KMS-11 (cell line): Measurements from ENCODE around the gene CMTM7.
"Not testable (repeated sequence)": the region's sequence is repeated elsewhere in the genome, so short reads cannot be mapped to it uniquely, and the experiment has no call there.

Experiments used
- H2AFZ ChIP-seq: fragments of 200-600 bp; sonication (generic); 2 replicates; pipeline ENCODE4 v1.6.1; 2016; ENCODE audit warnings: antibody characterized with exemption, mixed run types, low read depth
- H3K27ac ChIP-seq: fragments of 200-600 bp; sonication (generic); 2 replicates; pipeline ENCODE4 v1.6.1; 2016; ENCODE audit warnings: mild to moderate bottlenecking, mixed run types
- H3K27me3 ChIP-seq: fragments of 200-600 bp; sonication (generic); 2 replicates; pipeline ENCODE4 v1.6.1; 2017; ENCODE audit warnings: mild to moderate bottlenecking, low read depth, mixed run types, moderate library complexity; ENCODE audit not compliant: insufficient read depth
- H3K36me3 ChIP-seq: fragments of 200-600 bp; sonication (generic); 2 replicates; pipeline ENCODE4 v1.6.1; 2017; ENCODE audit warnings: mild to moderate bottlenecking, mixed run types; ENCODE audit not compliant: insufficient read depth
- H3K4me1 ChIP-seq: fragments of 200-600 bp; sonication (generic); 2 replicates; pipeline ENCODE4 v1.6.1; 2016; ENCODE audit warnings: mild to moderate bottlenecking, low read depth, mixed run types; ENCODE audit not compliant: poor library complexity, severe bottlenecking
- H3K4me2 ChIP-seq: fragments of 200-600 bp; sonication (generic); 2 replicates; pipeline ENCODE4 v1.7.0; 2016; ENCODE audit warnings: mild to moderate bottlenecking, mixed run types
- H3K4me3 ChIP-seq: fragments of 200-600 bp; sonication (generic); IDR thresholded peaks from 2 replicates; pipeline ENCODE4 v1.6.1; 2017; ENCODE audit warnings: low read depth, low read length, mixed read lengths; ENCODE audit not compliant: insufficient read depth
- H3K79me2 ChIP-seq: fragments of 200-600 bp; sonication (generic); 2 replicates; pipeline ENCODE4 v1.6.1; 2016; ENCODE audit warnings: low read depth, mixed run types; ENCODE audit not compliant: insufficient read depth
- H3K9ac ChIP-seq: fragments of 200-600 bp; sonication (generic); 2 replicates; pipeline ENCODE4 v1.6.1; 2016; ENCODE audit warnings: mild to moderate bottlenecking, mixed run types
- H4K20me1 ChIP-seq: fragments of 200-600 bp; sonication (generic); 2 replicates; pipeline ENCODE4 v1.6.1; 2016; ENCODE audit warnings: mild to moderate bottlenecking, mixed run types; ENCODE audit not compliant: insufficient read depth
- TF ChIP-seq, protein P1 (sequence below): fragments of 200-600 bp; sonication (generic); conservative IDR thresholded peaks from 2 replicates; pipeline ENCODE4 v1.6.1; 2017; ENCODE audit warnings: low read depth, mild to moderate bottlenecking, antibody characterized with exemption, low read length, moderate library complexity, mixed read lengths

CMTM7 gene

DNA sequence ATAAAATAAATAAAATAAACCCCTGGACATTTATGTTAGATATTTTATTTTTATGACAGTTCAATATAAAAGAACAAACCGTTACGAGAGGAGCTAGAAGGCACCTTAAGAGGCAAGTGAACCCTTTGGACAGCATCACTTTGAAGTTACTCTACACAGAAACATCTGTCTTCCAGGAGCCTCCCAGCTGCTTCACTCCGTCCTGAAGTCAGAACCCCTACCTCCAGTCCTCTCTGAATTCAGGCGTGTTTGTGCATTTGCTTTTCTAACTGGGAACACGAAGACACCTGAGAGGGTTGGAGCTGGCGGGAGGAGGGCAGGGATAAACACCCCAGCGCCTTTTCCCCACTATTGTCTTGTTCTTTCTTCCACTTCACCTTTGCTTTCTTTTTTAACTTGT is 46.2 kb downstream of the CMTM7 start:
- Histone ChIP-seq H4K20me1 (no peaks in the 10 kb centered on the region), H3K27ac (no peak overlapping the region), H3K4me3 (no peak overlapping the region), H3K4me2 (no peak overlapping the region), H3K79me2 (peaks cover 22% of the 10 kb centered on the region; the same call in 1 of the 2 replicates), H2AFZ (no peak overlapping the region), H3K36me3 (no peaks in the 10 kb centered on the region), H3K27me3 (no peaks in the 10 kb centered on the region), H3K4me1 (peaks cover 71% of the 10 kb centered on the region), H3K9ac (no peak overlapping the region)
- TF ChIP-seq, protein P1, sequence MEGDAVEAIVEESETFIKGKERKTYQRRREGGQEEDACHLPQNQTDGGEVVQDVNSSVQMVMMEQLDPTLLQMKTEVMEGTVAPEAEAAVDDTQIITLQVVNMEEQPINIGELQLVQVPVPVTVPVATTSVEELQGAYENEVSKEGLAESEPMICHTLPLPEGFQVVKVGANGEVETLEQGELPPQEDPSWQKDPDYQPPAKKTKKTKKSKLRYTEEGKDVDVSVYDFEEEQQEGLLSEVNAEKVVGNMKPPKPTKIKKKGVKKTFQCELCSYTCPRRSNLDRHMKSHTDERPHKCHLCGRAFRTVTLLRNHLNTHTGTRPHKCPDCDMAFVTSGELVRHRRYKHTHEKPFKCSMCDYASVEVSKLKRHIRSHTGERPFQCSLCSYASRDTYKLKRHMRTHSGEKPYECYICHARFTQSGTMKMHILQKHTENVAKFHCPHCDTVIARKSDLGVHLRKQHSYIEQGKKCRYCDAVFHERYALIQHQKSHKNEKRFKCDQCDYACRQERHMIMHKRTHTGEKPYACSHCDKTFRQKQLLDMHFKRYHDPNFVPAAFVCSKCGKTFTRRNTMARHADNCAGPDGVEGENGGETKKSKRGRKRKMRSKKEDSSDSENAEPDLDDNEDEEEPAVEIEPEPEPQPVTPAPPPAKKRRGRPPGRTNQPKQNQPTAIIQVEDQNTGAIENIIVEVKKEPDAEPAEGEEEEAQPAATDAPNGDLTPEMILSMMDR, result no peak

GRCh38 chr3:32438596-32439344 is 47.1 kb downstream of the CMTM7 start:
- Histone ChIP-seq H2AFZ (no peak overlapping the region), H3K4me2 (peak overlapping the region; percentile 29; the same call in 1 of the 2 replicates), H3K4me1 (peaks cover 70% of the 10 kb centered on the region), H3K36me3 (no peaks in the 10 kb centered on the region), H3K27ac (0 out of 2 replicates have a peak overlapping the region, but pooled peaks have one; percentile 19), H4K20me1 (no peaks in the 10 kb centered on the region), H3K4me3 (no peak overlapping the region), H3K79me2 (peaks cover 22% of the 10 kb centered on the region; the same call in 1 of the 2 replicates), H3K9ac (no peak overlapping the region), H3K27me3 (no peaks in the 10 kb centered on the region)
- TF ChIP-seq, protein P1, result no peak

DNA sequence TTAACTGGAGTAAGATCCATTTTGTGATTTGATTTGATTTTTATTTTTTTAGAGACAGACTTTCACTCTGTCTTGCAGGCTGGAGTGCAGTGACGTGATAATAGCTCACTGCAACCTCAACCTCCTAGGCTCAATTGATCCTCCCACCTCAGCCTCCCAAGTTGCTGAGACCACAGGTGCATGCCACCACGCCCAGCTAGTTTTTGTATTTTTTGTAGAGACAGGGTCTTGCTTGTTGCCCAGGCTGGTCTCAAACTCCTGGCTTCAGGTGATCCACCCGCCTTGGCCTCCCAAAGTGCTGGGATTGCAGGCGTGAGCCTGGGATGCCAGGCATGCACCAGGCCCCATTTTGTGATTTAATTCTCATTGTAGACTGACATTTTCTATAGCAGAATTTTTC is 47.8 kb downstream of the CMTM7 start:
- 0 out of 2 replicates have a peak overlapping the region, but pooled peaks have one; percentile 19 for H3K27ac ChIP-seq

DNA sequence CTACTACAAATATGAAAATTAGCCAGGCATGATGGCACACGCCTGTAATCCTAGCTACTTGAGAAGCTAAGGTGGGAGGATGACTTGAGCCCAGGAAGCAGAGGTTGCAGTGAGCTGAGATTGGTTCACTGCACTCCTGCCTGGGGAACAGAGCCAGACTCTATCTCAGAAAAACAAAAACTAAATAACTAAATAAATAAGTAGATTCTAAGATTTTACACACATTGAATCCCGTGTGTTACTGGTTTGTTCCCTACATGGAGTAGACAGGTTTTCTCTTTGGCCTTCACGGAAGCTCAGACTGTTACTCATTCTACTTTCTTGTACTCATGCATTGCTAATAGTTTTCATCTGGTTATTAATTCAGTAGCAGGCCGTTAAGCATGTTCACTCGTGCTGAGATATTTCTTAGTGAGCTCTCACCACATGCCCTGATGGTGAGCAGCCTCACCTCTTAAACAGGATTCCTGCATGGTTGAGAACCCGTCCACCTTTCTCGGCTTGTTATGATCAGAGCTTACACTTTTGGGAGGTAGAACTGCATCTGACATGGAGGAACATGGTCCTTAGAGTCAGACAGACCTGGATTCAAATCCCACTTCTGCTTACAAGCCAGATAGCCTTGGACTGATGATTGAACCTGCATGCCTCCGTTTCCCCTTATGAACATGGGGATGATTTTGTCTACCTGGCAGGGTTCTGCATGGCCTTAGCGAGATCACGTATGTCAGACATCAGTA is 49.1 kb downstream of the CMTM7 start:
- Histone ChIP-seq H3K36me3 (no peaks in the 10 kb centered on the region), H3K4me1 (peaks cover 50% of the 10 kb centered on the region), H3K4me2 (no peak overlapping the region), H3K9ac (no peak overlapping the region), H2AFZ (no peak overlapping the region), H4K20me1 (no peaks in the 10 kb centered on the region), H3K79me2 (peaks cover 2% of the 10 kb centered on the region; the same call in 1 of the 2 replicates), H3K27ac (no peak overlapping the region), H3K4me3 (no peak overlapping the region), H3K27me3 (no peaks in the 10 kb centered on the region)
- TF ChIP-seq, protein P1, result no peak

More for the DNA sequence above, 47.8 kb downstream of the CMTM7 start:
- H3K36me3 ChIP-seq, H4K20me1 ChIP-seq, H2AFZ ChIP-seq, H3K4me2 ChIP-seq, H3K9ac ChIP-seq, H3K4me3 ChIP-seq, H3K27me3 ChIP-seq: not testable (repeated sequence)
- peaks cover 63% of the 10 kb centered on the region for H3K4me1 ChIP-seq
- peaks cover 16% of the 10 kb centered on the region; the same call in 1 of the 2 replicates for H3K79me2 ChIP-seq
